Stimulated activated CD4-positive, alpha-beta T cell treated with anti-CD3 and anti-CD28 coated beads, Interleukin-2, amount 100 ng/mL, for 48 hours (primary cell): Measurements from ENCODE around the gene PKNOX2.

ENCODE experiments used
- DNase-seq, 2 donors: peaks; one replicate each; pipeline ENCODE4 v3.0.0-alpha.2; 2020

The PKNOX2 gene

DNA sequence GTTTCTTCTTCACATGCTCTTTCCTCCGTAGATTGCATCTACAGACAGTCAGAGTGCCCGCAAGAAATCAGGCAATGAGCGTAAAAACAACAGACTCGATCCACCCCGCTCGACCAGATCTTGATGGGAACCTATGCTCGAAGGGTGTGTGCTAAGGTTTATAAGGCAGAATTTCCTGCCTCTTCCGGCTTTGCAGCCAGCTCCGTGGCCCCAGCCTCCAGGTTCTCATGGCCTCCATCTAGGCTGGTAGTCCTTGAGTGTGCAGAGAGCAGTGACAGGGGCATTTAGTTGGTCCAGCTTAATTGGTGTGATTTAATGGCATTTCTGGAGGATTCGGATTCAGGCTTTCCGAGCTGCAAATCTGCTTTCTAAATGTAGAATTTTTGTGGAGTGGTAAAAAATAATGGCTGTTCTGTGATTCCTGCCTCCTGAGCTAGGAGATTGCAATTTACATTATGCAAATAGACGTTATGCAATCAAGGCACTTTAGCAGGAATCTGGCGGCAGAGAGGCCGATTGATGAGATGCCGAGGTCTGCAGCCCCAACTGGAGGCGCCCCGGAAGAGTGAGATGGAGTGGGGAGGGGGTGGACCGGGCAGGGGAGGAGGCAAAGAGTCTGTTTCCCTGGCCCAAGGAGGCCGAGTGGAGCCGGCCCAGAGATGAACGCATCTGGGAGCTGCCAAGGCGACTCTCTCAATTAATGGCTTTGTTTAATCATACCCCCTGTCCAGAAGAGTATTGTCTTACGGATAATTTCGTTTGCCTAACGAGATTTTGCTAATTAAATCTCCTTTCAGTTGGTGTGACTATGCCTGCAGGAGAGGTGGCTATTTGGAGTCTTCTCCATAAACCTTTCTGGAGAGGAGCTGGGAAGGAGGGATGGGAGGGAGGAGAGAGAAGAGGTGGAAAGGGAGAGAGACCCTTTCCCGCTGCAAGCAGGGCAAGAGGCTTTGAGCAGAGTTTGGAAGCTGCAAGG, 75.3 kb downstream of the PKNOX2 start:
- DNase-seq: no peak

DNA sequence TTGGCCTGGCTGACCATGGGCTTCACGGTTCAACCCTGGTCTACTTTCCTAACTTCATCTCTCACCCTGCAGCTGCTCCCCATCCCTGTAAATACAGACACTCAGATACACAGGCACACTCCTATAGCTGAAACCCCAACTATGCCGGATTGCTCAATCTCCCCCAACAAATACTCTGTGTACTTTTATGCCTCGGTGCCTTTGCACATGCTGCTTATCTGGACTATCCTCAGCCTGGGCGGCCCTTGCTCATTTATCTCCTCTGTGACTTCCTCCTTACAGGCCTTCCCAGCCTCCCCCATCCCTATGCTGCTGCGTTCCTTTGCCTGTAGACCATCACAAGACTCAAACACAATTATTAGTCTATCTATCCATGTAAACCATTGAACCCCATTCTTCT, 76.6 kb downstream of the PKNOX2 start:
- no peak for DNase-seq

DNA sequence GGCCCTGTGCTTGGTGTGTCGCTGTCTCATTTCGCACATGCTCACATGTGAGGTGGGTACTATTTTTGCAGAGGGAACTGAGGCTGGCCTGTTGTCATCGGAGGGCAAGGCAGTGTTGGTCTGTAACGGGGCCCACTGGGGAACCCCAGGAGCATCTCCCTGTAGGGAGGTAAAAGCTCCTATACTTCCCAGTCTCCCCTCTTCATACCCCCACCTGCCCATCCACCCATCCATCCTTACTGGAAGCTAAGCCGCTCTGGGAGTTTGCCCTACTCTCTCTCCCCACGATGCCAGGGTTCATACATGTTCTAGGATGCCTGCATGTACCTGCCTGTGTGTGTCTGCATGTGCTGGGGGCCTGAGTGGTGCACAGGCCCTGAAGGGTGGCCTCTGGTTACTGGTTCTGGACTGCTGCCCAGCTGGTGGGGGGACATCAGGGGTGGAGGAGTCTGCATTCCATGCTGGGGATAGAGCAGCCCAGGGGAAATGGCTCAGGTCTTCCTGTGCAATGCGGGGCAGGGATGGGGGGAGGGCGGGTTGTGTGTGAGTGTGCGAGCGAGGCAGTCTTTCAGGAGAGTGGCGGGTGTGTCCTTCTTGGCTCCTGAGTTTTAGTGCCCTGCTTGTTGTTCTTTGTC, 77.7 kb downstream of the PKNOX2 start:
- DNase-seq: no peak

GRCh38 chr11:125244166-125244565, 79.6 kb downstream of the PKNOX2 start:
- DNase-seq: no peak

DNA sequence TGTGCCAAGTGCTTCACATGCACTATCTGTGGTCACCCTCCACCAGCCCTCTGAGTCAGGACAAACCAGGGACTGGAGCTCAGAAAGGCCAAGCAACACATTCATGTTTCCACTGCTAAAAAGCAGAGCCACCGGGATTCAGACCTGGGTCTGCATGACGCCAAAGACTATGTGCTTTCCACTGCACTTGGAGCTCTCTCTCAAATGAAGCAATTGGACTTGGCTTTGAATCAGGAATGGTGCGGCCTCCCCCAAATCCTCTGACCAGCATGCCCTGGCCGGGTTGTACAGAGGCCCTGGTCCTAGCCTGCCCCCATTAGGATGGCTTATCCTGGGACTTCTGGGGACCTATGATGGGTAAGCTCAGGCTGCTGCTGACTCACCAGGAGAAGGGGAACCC, 80.7 kb downstream of the PKNOX2 start:
- no peak for DNase-seq

GRCh38 chr11:125247431-125247830, 82.9 kb downstream of the PKNOX2 start:
- no peak for DNase-seq

- no peak for DNase-seq
Measured at GRCh38 chr11:125250318-125251213, 86.0 kb downstream of the PKNOX2 start.

GRCh38 chr11:125251214-125251545, 86.6 kb downstream of the PKNOX2 start:
- DNase-seq: no peak

DNA sequence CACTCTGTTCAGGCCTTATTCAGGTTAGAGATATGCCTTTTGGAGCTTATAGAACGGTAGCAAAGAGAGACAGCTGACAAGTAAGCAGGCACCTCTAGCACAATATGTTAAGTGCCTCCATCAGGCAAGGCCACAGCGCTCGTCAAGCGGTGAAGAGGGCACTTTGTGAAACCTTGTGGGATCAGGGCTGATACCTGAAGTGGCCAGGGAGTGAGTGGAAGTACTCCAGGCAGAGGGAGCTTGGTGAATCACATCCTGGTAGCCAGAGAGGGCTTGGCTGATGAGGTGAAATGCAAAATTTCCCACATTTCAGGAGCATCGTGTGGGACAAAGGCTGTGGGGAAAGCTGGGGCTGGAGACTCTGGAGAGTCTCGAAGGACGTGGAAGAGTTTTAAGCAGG, 87.4 kb downstream of the PKNOX2 start:
- DNase-seq: no peak

DNA sequence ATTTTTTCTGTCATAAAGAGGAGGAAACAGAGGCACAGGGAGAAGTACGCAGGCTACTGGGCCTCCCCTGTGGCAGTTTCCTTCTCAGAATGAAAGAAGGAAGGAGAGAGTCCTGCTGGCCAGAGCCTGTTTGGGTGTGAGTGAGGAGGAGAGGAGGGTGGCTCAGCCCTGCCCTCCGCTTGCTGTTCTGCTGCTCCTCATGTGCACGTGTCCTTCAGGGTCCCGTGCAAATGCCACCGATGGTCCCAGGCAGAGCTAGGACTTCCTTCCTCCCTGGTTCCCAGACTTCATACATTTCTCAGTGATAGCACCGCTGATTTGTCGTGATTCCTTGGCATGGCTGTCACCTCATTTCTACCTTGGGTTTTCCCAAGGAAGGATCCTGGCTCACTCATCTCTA, 88.7 kb downstream of the PKNOX2 start:
- DNase-seq: no peak

DNA sequence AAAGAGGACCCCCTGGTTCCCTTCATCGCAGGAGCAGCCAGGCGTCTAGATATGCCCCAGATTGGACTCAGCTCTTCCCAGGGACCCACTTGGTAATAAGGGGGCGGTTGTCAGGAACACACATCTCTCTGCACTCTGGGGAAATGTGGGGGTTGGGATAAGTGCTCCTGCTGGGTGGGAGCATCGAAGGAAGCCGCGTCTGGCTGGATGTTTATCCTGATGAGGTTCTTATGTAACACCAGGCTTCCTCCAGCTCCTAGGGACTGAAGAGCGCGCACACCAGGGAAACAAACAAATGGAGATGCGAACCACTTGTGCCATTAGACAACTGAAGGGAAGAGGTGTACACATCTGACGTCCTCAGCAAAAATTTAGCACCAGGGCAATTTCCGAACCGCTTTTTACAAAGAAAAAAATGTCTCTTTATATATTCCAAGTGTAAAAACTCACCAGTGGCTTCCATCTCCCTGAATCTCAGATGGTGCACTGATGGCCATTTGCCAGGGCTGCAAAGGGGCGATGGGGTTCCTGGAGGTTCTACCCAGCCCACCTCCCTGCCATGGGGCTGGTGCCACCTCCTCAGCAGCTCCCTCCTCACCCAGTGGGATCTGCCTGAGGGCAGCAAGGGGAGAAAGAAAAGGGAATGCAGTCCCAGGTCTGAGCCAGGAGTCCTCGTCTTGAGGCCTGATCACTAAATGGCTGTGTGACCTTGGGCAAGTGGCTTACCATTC, 89.4 kb downstream of the PKNOX2 start:
- no peak for DNase-seq

DNA sequence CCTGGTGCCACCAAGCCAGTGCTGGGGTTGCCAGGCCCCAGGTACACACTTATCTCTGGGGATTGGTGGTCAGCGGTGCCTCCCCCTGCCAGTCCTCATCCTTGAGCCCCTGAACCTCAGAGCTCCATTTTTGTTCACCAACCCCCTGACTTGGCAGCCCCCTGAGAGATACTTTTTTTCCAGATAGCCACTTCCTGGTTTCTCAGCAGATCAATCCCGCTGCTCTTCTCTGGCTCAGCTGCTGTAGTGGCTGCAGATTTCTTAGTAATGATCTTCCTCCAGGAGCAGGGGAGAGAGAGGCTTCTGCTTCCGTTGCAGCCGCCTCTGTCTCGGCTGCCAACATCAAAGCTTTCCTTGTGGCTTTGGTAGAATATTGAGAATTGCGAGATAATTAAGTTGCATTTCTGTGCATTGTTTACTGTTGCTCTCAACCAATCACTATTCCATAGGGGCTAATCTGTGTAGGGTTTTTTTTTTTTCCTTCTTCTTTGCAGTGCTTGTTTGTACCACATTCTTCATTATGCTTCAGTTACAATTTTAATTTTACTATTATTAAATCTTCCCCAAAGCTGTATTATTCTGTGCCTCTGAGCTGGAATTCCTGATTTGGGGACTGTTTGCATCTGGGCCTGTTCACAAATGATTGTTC, 92.1 kb downstream of the PKNOX2 start:
- no peak for DNase-seq

GRCh38 chr11:125257190-125257579, 92.6 kb downstream of the PKNOX2 start:
- DNase-seq: no peak

DNA sequence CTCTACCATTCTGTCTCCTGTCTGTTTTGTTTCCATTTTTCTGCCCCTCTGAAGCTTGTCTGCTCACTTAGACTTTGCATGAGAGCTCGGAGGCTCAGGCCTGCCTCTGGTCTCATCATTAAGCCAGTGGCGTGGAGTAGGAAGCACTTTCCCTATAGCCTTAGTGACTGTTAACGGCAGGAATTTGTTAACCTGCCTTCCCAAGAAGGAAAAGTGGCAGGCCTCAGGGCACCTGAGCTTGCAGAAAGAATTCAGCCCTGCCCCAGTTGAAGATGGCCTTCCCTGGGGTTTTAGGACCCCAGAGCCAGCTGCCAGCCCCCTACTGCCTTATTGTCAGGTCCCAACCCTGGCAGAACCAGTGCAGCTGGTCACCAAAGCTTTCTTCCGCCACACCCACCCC, 93.2 kb downstream of the PKNOX2 start:
- DNase-seq: no peak

- DNase-seq: no peak
Measured at GRCh38 chr11:125258291-125259032, 93.9 kb downstream of the PKNOX2 start.

- DNase-seq: no peak
Measured at GRCh38 chr11:125261588-125261987, 97.0 kb downstream of the PKNOX2 start.

DNA sequence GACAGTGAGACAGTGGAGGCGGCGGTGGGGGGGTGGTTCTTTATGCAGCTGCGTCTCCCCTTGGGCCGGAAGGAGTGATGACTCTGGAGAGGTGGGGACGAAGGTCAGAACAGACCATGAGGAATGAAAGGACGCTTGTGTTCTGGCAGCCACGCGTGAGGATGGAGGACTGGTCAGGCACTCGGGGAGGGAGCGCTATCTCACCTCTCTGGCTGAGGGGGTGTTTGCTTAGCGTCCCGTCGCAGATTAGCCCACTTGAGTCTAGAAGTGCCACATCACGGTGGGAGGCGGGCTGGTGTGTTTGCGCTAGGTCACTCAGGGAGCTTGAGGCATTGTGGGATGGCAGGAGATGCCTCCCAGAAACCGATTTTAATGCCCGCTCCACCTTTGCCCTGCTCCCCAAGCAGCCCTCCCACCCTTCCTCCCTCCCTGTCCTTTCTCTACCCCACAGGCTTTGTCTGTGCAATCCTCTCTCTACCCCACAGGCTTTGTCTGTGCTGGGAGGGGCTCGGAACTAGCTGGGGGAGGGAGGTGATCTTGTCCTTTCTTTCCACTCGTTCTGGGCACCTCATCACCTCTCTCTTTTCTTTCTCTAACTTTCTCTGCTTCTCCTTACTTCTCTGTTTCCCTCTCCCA, 97.8 kb downstream of the PKNOX2 start:
- DNase-seq: no peak

- DNase-seq: no peak
Measured at GRCh38 chr11:125262830-125263218, 98.3 kb downstream of the PKNOX2 start.

DNA sequence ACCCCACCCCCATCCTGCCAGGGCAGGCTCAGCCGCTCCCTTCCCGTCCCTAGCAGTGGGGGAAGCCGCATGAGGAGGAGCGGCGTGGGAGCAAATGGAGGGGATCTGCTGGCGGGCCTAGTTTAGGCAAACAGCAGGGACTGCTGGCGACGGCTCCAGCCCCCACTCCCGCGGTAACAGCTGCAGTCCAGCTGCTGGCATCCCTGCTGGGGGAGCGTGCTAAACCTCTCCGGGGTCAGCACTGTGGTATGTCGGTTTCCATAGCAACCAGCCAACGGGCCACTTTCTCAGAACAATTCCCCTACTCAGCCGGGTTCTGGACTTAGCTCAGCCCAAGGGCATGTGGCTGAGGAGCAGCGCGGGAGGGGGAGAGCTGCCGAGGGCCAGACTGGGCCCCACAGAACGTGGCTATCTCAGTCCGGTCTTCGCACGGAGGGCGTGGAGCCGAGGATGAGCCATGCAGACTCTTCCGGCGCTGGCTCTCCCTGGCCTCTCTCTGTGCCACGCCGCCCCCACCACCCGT, 98.8 kb downstream of the PKNOX2 start:
- no peak for DNase-seq
